ENCODE data around the gene UQCRHL.
A peak's percentile ranks its signal among the peaks of the same experiment; 100 is the strongest.
"Not testable (repeated sequence)": the region's sequence is repeated elsewhere in the genome, so short reads cannot be mapped to it uniquely, and the experiment has no call there.

UQCRHL gene

DNA sequence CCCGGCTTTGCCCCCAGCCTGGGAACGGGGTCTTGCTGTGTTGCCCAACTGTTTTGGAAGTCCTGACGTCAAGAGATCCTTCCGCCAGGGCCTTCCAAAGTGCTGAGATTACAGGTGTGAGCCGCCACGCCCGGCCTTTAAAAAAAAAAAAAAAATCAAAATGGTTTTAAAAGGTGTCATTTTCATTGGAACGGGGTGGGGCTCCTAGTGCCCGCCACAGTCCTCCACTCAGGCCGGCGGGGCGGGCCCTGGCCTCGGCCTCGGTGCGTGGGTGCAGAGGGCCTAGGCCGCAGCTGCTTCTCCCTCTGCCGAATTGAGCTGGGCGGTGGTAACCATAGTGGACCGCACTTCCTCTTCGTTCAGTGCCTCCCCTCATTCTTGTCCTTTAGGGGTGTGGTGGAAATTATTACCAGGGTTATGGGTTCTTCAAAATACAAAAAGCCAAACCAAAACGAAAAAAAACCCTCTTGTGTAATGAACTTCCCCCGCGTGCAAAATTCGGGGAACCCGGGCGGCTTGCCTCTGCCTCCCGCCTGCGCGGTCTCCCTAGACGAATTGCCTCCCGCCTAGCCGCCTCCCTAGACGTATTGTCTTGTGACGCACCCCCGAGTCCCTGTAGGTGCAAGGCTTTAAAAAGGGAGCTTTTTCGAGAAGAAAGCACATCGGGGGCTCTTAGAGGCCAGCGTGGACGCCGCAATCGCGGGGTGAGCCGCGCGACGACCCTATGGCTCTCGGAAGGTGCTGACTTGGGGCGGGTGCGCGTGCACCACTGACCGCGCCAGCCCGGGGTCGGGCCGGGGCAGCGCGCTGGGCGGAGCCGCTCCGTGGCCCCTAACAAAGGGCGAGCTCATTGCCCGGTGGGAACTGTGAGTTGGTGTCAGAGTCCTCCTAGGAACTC, 29.6 kb upstream of the UQCRHL start:
- TF ChIP-seq, protein P1, sequence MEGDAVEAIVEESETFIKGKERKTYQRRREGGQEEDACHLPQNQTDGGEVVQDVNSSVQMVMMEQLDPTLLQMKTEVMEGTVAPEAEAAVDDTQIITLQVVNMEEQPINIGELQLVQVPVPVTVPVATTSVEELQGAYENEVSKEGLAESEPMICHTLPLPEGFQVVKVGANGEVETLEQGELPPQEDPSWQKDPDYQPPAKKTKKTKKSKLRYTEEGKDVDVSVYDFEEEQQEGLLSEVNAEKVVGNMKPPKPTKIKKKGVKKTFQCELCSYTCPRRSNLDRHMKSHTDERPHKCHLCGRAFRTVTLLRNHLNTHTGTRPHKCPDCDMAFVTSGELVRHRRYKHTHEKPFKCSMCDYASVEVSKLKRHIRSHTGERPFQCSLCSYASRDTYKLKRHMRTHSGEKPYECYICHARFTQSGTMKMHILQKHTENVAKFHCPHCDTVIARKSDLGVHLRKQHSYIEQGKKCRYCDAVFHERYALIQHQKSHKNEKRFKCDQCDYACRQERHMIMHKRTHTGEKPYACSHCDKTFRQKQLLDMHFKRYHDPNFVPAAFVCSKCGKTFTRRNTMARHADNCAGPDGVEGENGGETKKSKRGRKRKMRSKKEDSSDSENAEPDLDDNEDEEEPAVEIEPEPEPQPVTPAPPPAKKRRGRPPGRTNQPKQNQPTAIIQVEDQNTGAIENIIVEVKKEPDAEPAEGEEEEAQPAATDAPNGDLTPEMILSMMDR (IDR thresholded peaks at IDR 0.05), result no peak
- Histone ChIP-seq H3K36me3 (no peaks in the 10 kb centered on the region), H3K27ac (peak overlapping the region; percentile 99), H3K4me3 (peak overlapping the region; percentile 83 to 85), H3K27me3 (no peaks in the 10 kb centered on the region), H3K4me1 (peaks cover 0 to 27% (median 11%) of the 10 kb centered on the region in 4 donors), H3K9me3 (no peaks in the 10 kb centered on the region)
- peak in 1 of 2 donors; percentile 73 for DNase-seq
- intact Hi-C loops (cut with DNase I; ENCODE audit: low total_unique reads), result no loop called here

DNA sequence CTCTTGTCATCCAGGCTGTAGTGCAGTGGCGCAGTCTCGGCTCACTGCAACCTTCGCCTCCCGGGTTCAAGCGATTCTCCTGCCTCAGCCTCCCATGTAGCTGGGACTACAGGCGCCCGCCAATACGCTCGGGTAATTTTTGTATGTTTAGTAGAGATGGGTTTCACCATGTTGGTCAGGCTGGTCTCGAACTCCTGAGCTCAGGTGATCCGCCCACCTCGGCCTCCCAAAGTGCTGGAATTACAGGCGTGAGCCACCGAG, 29.0 kb upstream of the UQCRHL start:
- intact Hi-C loops (cut with DNase I; ENCODE audit: low total_unique reads); H3K36me3 ChIP-seq; H3K27me3 ChIP-seq; H3K9me3 ChIP-seq: not testable (repeated sequence)
- Histone ChIP-seq H3K4me3 (peak overlapping the region; percentile 83 to 85), H3K27ac (peak overlapping the region; percentile 99), H3K4me1 (peaks cover 0 to 32% (median 13%) of the 10 kb centered on the region in 4 donors)
- DNase-seq, result peak in 1 of 2 donors; percentile 71

DNA sequence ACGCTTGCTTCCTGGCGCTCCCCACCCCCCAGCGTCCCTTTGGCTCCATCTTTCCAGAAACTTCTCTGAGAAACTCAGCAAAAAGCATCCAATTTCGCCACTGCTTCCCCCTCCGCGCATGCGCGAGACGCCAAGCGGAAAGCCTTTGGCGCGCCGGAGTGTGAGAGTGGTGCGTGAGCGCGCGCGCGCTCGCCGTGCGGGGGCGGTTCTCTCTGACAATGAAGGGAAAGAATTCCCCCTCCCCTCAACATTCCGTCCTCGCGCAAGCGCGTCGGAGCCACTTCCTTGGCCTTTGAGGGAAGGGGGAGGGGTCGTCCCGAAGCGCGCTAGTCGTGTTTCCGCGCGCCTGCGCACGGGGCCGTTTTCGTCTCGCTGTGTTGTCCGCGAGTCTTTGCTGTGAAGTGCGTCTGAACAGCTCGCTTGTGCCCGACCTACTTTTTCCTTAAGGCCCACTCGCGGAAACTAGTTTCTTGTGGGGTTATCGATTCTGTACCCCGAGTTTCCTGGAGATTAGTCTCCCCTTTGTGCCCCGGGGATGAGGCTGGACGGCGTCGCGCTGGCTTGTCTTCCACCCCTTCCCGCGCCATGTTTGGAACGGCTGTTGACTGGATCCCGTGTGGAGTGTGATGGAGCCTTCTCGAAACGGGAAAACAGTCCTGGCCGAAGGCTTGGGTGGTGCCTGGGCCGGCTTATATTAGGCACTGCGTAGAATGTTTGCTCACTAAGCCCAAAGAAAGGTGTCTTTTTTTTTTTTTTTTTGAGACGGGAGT, 28.5 kb upstream of the UQCRHL start:
- intact Hi-C loops (cut with DNase I; ENCODE audit: low total_unique reads), result no loop called here
- Histone ChIP-seq H3K4me3 (peak overlapping the region; percentile 83 to 85), H3K9me3 (no peaks in the 10 kb centered on the region), H3K4me1 (peaks cover 0 to 38% (median 15%) of the 10 kb centered on the region in 4 donors), H3K27ac (peak overlapping the region; percentile 99), H3K36me3 (no peaks in the 10 kb centered on the region), H3K27me3 (no peaks in the 10 kb centered on the region)
- DNase-seq, result peak; percentile 100
- TF ChIP-seq, protein P1 (IDR thresholded peaks at IDR 0.05), result no peak

DNA sequence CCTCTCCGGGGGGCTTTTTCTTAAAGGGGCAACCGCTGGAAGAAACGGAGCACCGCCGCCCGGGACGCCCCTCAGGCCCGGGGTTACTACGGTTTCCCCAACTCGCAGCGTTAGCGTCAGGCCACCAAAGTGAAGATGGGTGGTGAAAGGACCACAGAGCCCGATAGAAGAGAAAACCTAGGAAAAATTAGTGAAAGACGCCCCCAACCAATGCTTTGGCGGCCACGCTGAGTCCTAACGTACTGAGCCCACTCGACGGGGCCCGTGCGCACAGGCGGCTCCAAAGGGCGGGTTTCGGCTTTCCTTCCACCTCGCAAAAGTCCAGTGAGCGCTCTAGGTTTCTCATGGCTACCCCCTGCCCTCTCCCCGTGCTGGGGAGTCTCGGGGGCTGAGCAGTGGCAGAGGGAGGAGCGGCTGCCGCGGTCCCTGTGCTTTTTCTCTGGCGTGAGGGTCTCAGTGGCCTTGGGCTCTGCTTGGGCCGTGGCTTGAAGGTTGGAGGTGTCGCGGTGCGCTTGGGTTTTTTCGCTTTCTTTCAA, 27.8 kb upstream of the UQCRHL start:
- Histone ChIP-seq H3K27me3 (no peaks in the 10 kb centered on the region), H3K4me3 (peak overlapping the region; percentile 83 to 85), H3K36me3 (no peaks in the 10 kb centered on the region), H3K9me3 (no peaks in the 10 kb centered on the region), H3K4me1 (peaks cover 0 to 44% (median 21%) of the 10 kb centered on the region in 4 donors), H3K27ac (peak overlapping the region; percentile 99)
- DNase-seq, result no peak
- TF ChIP-seq, protein P1 (IDR thresholded peaks at IDR 0.05), result no peak
- intact Hi-C loops (cut with DNase I; ENCODE audit: low total_unique reads), result no loop called here

DNA sequence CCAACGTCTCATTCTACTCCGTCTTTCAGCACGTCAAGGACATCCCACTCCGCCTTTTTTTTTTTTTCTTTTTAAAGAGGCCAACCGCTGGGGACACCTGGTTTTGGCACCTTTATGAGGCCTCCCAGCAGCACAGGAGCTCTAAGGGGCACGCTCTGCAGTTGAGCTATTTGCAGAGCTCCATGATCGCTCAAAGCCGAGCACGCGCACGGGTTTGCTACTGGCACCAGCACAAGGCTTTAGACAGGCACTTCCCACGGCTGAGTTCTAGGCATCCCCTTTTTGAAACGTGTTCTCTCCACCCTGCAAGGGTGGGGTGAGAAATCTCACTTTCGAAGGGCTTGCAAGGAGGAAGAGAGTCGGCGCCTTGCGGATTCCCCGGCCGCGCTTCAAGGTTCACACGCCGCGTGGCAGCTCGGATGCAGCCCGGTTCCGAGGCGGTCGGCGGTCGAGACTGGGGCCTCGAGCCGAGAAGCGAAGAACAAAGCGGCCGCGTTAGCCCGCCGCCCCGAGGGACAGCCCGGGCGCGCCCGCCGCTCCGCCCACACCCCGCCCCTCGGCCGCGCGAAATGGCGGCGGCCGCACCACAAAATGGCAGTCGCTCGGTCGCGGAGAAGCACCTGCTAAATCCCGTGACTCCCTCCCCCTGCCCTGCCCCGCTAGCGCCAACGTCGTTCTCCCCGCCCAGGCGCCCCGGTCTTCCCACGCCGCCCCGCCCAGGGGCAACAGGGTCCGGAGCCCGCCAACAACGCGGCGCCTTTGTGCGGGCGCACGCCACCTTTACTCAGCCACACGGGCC, 27.2 kb upstream of the UQCRHL start:
- peaks cover 0 to 48% (median 23%) of the 10 kb centered on the region in 4 donors for H3K4me1 ChIP-seq
- H3K4me3 ChIP-seq, result peak overlapping the region; percentile 83 to 85
- DNase-seq, result peak; percentile 75 to 91
- no peaks in the 10 kb centered on the region for H3K27me3 ChIP-seq
- no peaks in the 10 kb centered on the region for H3K36me3 ChIP-seq
- TF ChIP-seq, protein P1 (IDR thresholded peaks at IDR 0.05), result no peak
- H3K9me3 ChIP-seq, result no peaks in the 10 kb centered on the region
- intact Hi-C loops (cut with DNase I; ENCODE audit: low total_unique reads), result no loop called here
- peak overlapping the region; percentile 99 for H3K27ac ChIP-seq
